HG03064 (cell line): Measurements from ENCODE around the gene USP11.

Experiments
- ATAC-seq: cut with Tn5 transposase; IDR thresholded peaks from one replicate; pipeline ENCODE4 v1.9.1; 2021; ENCODE audit warnings: low read depth; ENCODE audit not compliant: unreplicated experiment

Gene USP11

GRCh38 chrX:47202316-47202715 lies 30.5 kb upstream of the USP11 start:
- ATAC-seq: no peak

GRCh38 chrX:47202877-47203276 lies 29.9 kb upstream of the USP11 start:
- ATAC-seq: no peak

- ATAC-seq: no peak
These were observed 27.8 kb upstream of the USP11 start for GRCh38 chrX:47204970-47205369.

DNA sequence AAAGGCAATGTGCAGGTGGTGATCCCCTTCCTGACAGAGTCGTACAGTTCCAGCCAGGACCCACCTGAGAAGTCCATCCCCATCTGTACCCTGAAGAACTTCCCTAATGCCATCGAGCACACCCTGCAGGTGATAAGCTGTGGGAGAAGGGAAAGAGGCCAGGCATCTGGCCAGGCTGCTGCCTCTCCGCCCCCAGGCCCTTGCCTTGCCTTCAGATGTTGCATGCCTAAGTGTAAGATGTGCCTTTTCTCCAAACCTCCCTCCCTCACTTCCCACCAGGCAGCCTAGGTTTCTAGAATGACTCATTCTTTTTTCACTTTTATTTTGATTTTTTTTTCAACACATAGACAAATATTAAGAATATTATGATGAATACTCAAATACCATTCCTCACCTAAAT lies 26.5 kb upstream of the USP11 start:
- no peak for ATAC-seq

GRCh38 chrX:47208108-47208507 lies 24.7 kb upstream of the USP11 start:
- no peak for ATAC-seq

- ATAC-seq: no peak
These were observed 23.1 kb upstream of the USP11 start for GRCh38 chrX:47209508-47210238.

GRCh38 chrX:47210661-47211425 lies 22.0 kb upstream of the USP11 start:
- ATAC-seq: no peak

GRCh38 chrX:47212381-47213293 lies 20.2 kb upstream of the USP11 start:
- no peak for ATAC-seq

- no peak for ATAC-seq
These were observed 18.3 kb upstream of the USP11 start for GRCh38 chrX:47214435-47215077.

DNA sequence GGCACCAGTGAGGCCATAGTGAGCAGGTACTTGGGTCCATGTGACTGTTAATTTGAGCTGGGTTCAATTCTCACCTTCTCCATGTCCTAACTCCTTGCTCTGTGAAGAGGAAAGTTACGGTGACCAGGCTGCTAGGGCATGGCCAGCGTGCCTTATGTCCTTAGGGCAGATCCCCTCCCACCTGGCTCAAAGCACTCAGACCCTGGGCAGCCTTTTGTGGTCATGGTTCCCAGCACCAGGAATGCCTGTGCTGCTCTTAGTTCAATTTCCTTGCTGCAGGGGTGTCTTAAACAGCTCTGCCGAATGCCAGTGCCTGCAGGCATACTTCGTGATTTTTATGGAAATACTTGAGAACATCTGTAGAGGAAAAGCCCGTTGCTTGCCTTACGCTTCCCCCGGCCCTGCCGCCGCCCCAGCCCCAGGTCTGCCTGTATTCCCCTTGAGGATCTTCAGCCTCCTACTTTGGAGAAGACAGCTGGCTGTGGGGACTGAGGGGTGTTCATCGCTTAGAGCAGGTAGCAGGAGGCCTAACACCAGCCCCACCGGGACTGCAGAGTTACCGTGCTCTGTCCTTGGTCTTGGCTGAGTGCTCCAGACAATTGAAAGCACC lies 17.4 kb upstream of the USP11 start:
- no peak for ATAC-seq

DNA sequence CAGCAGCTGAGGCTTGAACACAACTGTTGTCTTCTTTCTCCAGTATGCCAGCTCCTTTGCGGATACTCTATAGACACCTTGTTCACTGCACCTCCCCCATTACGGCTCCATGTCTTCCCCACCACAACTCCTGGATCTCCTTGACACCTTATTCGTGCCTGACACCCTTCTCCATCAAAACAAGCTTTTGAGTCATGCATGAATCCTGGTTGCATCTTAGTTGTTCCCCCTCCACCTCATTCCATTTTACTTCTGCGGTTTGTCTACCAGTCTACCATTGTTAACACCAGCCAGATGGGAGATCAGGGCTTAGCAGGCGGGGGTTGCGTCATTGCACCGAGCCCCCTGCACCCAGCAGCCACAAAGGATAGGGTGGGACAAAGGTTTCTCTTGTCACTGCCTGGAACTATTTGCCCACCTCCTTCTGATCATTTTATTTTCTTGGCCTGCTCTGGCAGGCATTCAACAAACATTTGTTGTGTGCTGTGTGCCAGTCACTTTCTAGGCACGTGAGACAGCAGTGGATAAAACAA lies 16.4 kb upstream of the USP11 start:
- no peak for ATAC-seq

DNA sequence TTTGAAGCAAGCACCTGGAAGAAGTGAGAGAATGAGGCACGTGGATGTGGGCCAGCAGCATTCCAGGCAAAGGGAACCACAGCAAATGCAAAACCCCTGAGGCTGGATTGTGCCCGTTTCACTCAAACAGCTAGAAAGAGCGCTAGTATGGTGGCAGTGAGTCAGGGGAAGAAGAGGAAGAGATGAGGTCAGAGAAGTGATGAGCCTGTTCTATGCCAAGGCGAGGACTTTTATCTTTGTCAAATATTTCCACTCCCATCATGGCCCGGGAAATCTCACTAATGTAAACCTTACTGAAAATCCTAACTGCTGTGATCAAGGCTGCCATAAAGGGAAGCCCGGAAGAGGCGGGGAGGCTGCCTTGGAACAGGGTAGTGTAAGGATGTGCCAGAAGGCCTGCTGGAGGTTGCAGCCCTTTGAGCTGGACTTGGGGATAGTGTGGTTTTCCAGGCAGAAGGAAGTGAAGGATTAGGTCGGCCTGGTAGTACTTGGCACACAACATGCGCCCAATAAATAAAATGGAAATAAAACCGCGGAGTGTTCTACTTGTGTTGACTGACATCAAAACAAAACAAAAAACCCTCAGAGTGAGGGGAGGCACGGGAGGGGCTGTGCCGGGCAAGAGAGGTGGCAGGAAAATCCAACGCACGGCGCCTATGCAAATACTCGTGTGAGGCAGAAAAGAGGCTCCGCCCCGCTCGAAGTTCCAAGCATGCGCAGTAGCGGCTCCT lies 15.5 kb upstream of the USP11 start:
- ATAC-seq: no peak

- ATAC-seq: peak; percentile 83
These were observed 14.9 kb upstream of the USP11 start for GRCh38 chrX:47217852-47218279.

- peak; percentile 48 for ATAC-seq
These were observed 14.4 kb upstream of the USP11 start, which contains the start of gene CDK16 for GRCh38 chrX:47218280-47218919. Gene CDK16 (plus strand): TSS chrX:47218681. CDS start chrX:47223558, 4,877 bp downstream.

DNA sequence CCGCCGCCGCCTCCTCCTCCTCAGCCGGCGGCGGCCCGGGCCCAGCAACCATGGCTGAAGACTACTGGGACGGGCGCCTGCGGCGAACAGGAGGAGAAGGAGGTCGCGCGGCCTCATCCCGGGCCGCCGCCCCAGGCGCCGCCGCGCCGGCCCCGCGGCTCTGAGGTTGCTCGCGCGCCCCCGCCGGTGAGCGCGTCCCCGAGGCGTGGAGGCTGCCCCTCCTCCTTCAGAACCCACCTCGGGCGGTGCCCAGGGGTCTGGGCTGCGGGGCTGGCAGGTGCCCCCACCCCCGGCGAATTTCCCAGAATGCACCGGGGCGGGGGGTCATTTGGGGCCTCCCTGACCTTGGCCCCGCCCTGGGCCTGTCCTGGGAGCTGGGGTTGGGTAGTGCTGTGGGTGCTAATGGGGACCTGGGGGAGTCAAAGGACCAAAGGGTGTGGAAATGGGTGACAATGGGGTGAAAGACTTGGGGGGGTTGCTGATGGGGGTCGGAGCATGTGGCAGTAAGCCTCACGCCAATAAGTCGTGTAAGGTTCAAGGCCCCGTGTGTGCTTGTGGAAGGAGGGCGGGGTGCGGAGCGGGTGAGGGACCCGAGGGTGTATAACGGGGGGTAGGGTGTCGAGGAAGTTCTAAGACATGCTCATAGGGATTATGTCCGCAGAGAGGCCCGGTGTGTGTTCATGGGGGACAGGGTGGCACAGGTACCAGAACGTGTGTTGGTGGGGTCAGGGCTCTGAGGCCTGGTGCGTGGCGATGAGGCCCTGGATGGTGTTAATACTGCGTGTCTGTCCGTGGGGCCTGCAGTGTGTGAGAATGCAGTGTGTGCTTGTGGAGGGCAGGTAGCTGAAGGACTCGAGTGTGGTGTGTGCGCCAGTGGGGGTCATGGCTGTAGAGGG lies 13.6 kb upstream of the USP11 start:
- ATAC-seq: no peak

- ATAC-seq: no peak
These were observed 11.1 kb upstream of the USP11 start for GRCh38 chrX:47221756-47222155.

- ATAC-seq: no peak
These were observed 10.0 kb upstream of the USP11 start for GRCh38 chrX:47222751-47223350.
